ENCODE measurements around the gene CAMK2G.
A peak's percentile ranks its signal among the peaks of the same experiment; 100 is the strongest.

Gene CAMK2G

GRCh38 chr10:73855413-73855812, 18.9 kb downstream of the CAMK2G start:
- H3K23ac ChIP-seq (ENCODE audit: low read length) = no peak overlapping the region
- no peak overlapping the region for H4K91ac ChIP-seq (ENCODE audit: low read depth, low read length)
- H3K9me3 ChIP-seq (ENCODE audit: insufficient read depth, low read depth, low read length) = no peaks in the 10 kb centered on the region
- WGBS (ENCODE audit: extremely low coverage, insufficient coverage, insufficient read length) = no CpG with 5 or more reads among the region's 4 CpGs
- no peak overlapping the region for H3K14ac ChIP-seq (ENCODE audit: low read length)
- H3K36me3 ChIP-seq (ENCODE audit: control insufficient read depth in 1 of 2, insufficient read depth in 2 of 2, low read length in 2 of 2) = peaks cover 34 to 40% of the 10 kb centered on the region in 2 experiments
- H4K8ac ChIP-seq (ENCODE audit: low read depth, low read length) = no peak overlapping the region
- no peak overlapping the region for H3K4ac ChIP-seq (ENCODE audit: low read depth, low read length)
- H2BK5ac ChIP-seq (ENCODE audit: low read depth, low read length, poor library complexity) = no peak overlapping the region
- H3K4me1 ChIP-seq (ENCODE audit: control insufficient read depth in 1 of 2, insufficient read depth in 2 of 2, low read length in 2 of 2) = peaks cover 4 to 5% of the 10 kb centered on the region in 2 experiments
- H3K27ac ChIP-seq (ENCODE audit: low read depth, low read length) = no peak overlapping the region
- no peaks in the 10 kb centered on the region for H3K79me2 ChIP-seq (ENCODE audit: control insufficient read depth, insufficient read depth, low read length, poor library complexity)
- no peak overlapping the region for H3K4me3 ChIP-seq (ENCODE audit: low read depth, low read length)
- DNase-seq = no peak
- H2AK5ac ChIP-seq (ENCODE audit: low read length) = no peak overlapping the region
- H2BK120ac ChIP-seq (ENCODE audit: insufficient read depth, low read length, poor library complexity) = no peak overlapping the region
- H3K4me2 ChIP-seq (ENCODE audit: low read length) = no peak overlapping the region
- no peak overlapping the region for H3K9ac ChIP-seq (ENCODE audit: low read length)
- no peak overlapping the region for H4K12ac ChIP-seq (ENCODE audit: low read depth, low read length)
- no peak overlapping the region for H2AFZ ChIP-seq (ENCODE audit: insufficient read depth, low read length, poor library complexity)
- no peak overlapping the region for H3K18ac ChIP-seq (ENCODE audit: low read length)
- H3K79me1 ChIP-seq (ENCODE audit: low read length) = no peaks in the 10 kb centered on the region
- no peaks in the 10 kb centered on the region for H3K27me3 ChIP-seq (ENCODE audit: insufficient read depth, low read length)
- no peak overlapping the region for H2BK12ac ChIP-seq (ENCODE audit: low read length)

GRCh38 chr10:73854310-73854709, 20.0 kb downstream of the CAMK2G start:
- H3K4me3 ChIP-seq (ENCODE audit: low read depth, low read length) = no peak overlapping the region
- no peak overlapping the region for H3K9ac ChIP-seq (ENCODE audit: low read length)
- H3K27ac ChIP-seq (ENCODE audit: low read depth, low read length) = no peak overlapping the region
- H3K4me1 ChIP-seq (ENCODE audit: control insufficient read depth in 1 of 2, insufficient read depth in 2 of 2, low read length in 2 of 2) = peaks cover 4 to 5% of the 10 kb centered on the region in 2 experiments
- H2BK120ac ChIP-seq (ENCODE audit: insufficient read depth, low read length, poor library complexity) = no peak overlapping the region
- peaks cover 24 to 29% of the 10 kb centered on the region in 2 experiments for H3K36me3 ChIP-seq (ENCODE audit: control insufficient read depth in 1 of 2, insufficient read depth in 2 of 2, low read length in 2 of 2)
- no peaks in the 10 kb centered on the region for H3K79me1 ChIP-seq (ENCODE audit: low read length)
- no peak overlapping the region for H4K91ac ChIP-seq (ENCODE audit: low read depth, low read length)
- WGBS (ENCODE audit: extremely low coverage, insufficient coverage, insufficient read length) = no CpG with 5 or more reads among the region's 5 CpGs
- no peaks in the 10 kb centered on the region for H3K9me3 ChIP-seq (ENCODE audit: insufficient read depth, low read depth, low read length)
- no peaks in the 10 kb centered on the region for H3K27me3 ChIP-seq (ENCODE audit: insufficient read depth, low read length)
- no peak overlapping the region for H3K18ac ChIP-seq (ENCODE audit: low read length)
- no peak overlapping the region for H3K4me2 ChIP-seq (ENCODE audit: low read length)
- H2BK5ac ChIP-seq (ENCODE audit: low read depth, low read length, poor library complexity) = no peak overlapping the region
- H3K4ac ChIP-seq (ENCODE audit: low read depth, low read length) = no peak overlapping the region
- no peak overlapping the region for H2AFZ ChIP-seq (ENCODE audit: insufficient read depth, low read length, poor library complexity)
- no peaks in the 10 kb centered on the region for H3K79me2 ChIP-seq (ENCODE audit: control insufficient read depth, insufficient read depth, low read length, poor library complexity)
- H3K23ac ChIP-seq (ENCODE audit: low read length) = no peak overlapping the region
- H2BK12ac ChIP-seq (ENCODE audit: low read length) = no peak overlapping the region
- H2AK5ac ChIP-seq (ENCODE audit: low read length) = no peak overlapping the region
- DNase-seq = no peak
- H3K14ac ChIP-seq (ENCODE audit: low read length) = no peak overlapping the region
- no peak overlapping the region for H4K8ac ChIP-seq (ENCODE audit: low read depth, low read length)
- no peak overlapping the region for H4K12ac ChIP-seq (ENCODE audit: low read depth, low read length)

- H2AFZ ChIP-seq (ENCODE audit: insufficient read depth, low read length, poor library complexity) = no peak overlapping the region
- H3K4ac ChIP-seq (ENCODE audit: low read depth, low read length) = no peak overlapping the region
- H2AK5ac ChIP-seq (ENCODE audit: low read length) = no peak overlapping the region
- H3K4me1 ChIP-seq (ENCODE audit: control insufficient read depth in 1 of 2, insufficient read depth in 2 of 2, low read length in 2 of 2) = peaks cover 4 to 5% of the 10 kb centered on the region in 2 experiments
- no peak overlapping the region for H3K9ac ChIP-seq (ENCODE audit: low read length)
- H3K27me3 ChIP-seq (ENCODE audit: insufficient read depth, low read length) = no peaks in the 10 kb centered on the region
- WGBS (ENCODE audit: extremely low coverage, insufficient coverage, insufficient read length) = no CpG with 5 or more reads among the region's 10 CpGs
- no peak overlapping the region for H4K91ac ChIP-seq (ENCODE audit: low read depth, low read length)
- H3K4me2 ChIP-seq (ENCODE audit: low read length) = no peak overlapping the region
- H3K14ac ChIP-seq (ENCODE audit: low read length) = no peak overlapping the region
- H3K4me3 ChIP-seq (ENCODE audit: low read depth, low read length) = no peak overlapping the region
- H2BK120ac ChIP-seq (ENCODE audit: insufficient read depth, low read length, poor library complexity) = no peak overlapping the region
- DNase-seq = no peak
- no peaks in the 10 kb centered on the region for H3K79me2 ChIP-seq (ENCODE audit: control insufficient read depth, insufficient read depth, low read length, poor library complexity)
- no peak overlapping the region for H3K18ac ChIP-seq (ENCODE audit: low read length)
- no peaks in the 10 kb centered on the region for H3K79me1 ChIP-seq (ENCODE audit: low read length)
- peaks cover 26 to 29% of the 10 kb centered on the region in 2 experiments for H3K36me3 ChIP-seq (ENCODE audit: control insufficient read depth in 1 of 2, insufficient read depth in 2 of 2, low read length in 2 of 2)
- no peak overlapping the region for H2BK12ac ChIP-seq (ENCODE audit: low read length)
- no peak overlapping the region for H2BK5ac ChIP-seq (ENCODE audit: low read depth, low read length, poor library complexity)
- no peaks in the 10 kb centered on the region for H3K9me3 ChIP-seq (ENCODE audit: insufficient read depth, low read depth, low read length)
- H3K27ac ChIP-seq (ENCODE audit: low read depth, low read length) = no peak overlapping the region
- no peak overlapping the region for H4K8ac ChIP-seq (ENCODE audit: low read depth, low read length)
- H4K12ac ChIP-seq (ENCODE audit: low read depth, low read length) = no peak overlapping the region
- no peak overlapping the region for H3K23ac ChIP-seq (ENCODE audit: low read length)
These were observed 21.2 kb downstream of the CAMK2G start for GRCh38 chr10:73853196-73853595.

- Histone ChIP-seq H3K27me3 (ENCODE audit: insufficient read depth, low read length) (no peaks in the 10 kb centered on the region), H3K9me3 (ENCODE audit: insufficient read depth, low read depth, low read length) (no peaks in the 10 kb centered on the region), H3K4me1 (ENCODE audit: control insufficient read depth in 1 of 2, insufficient read depth in 2 of 2, low read length in 2 of 2) (peaks cover 4 to 5% of the 10 kb centered on the region in 2 experiments), H3K79me2 (ENCODE audit: control insufficient read depth, insufficient read depth, low read length, poor library complexity) (no peaks in the 10 kb centered on the region), H3K27ac (ENCODE audit: low read depth, low read length) (no peak overlapping the region), H2AK5ac (ENCODE audit: low read length) (no peak overlapping the region), H3K4ac (ENCODE audit: low read depth, low read length) (no peak overlapping the region), H3K4me2 (ENCODE audit: low read length) (no peak overlapping the region), H3K23ac (ENCODE audit: low read length) (no peak overlapping the region), H3K4me3 (ENCODE audit: low read depth, low read length) (no peak overlapping the region), H3K79me1 (ENCODE audit: low read length) (no peaks in the 10 kb centered on the region), H4K12ac (ENCODE audit: low read depth, low read length) (no peak overlapping the region), H2BK5ac (ENCODE audit: low read depth, low read length, poor library complexity) (no peak overlapping the region), H4K8ac (ENCODE audit: low read depth, low read length) (no peak overlapping the region), H3K14ac (ENCODE audit: low read length) (no peak overlapping the region), H3K36me3 (ENCODE audit: control insufficient read depth in 1 of 2, insufficient read depth in 2 of 2, low read length in 2 of 2) (peaks cover 34 to 42% of the 10 kb centered on the region in 2 experiments), H2AFZ (ENCODE audit: insufficient read depth, low read length, poor library complexity) (no peak overlapping the region), H2BK120ac (ENCODE audit: insufficient read depth, low read length, poor library complexity) (no peak overlapping the region), H4K91ac (ENCODE audit: low read depth, low read length) (no peak overlapping the region), H3K18ac (ENCODE audit: low read length) (peak overlapping the region; percentile 33), H2BK12ac (ENCODE audit: low read length) (no peak overlapping the region), H3K9ac (ENCODE audit: low read length) (no peak overlapping the region)
- WGBS (ENCODE audit: extremely low coverage, insufficient coverage, insufficient read length) = no CpG with 5 or more reads among the region's 15 CpGs
- DNase-seq = no peak
These were observed 23.4 kb downstream of the CAMK2G start for GRCh38 chr10:73850863-73851461.
